AG04450 (cell line): ENCODE results near the gene MSI2. TPM values are rescaled to one million over a fixed set of nuclear protein-coding genes. Genes with fewer than 3 reads are reported as not detected.

Source experiments
- CTCF ChIA-PET: fragments of 300-600, 350-600 bp; formaldehyde crosslinking; extraction: SDS; loops from one replicate; lab custom pipeline; 2022; ENCODE audit warnings: antibody characterized with exemption, inconsistent platforms; lab: Charles Lee
- POLR2A ChIA-PET: fragments of 350-600 bp; formaldehyde crosslinking; extraction: SDS; loops from one replicate; lab custom pipeline; 2021; ENCODE audit warnings: antibody characterized with exemption, inconsistent platforms; lab: Yijun Ruan, JAX
- DNase-seq: peaks from one replicate; pipeline ENCODE4 v3.0.0-alpha.2; 2011; ENCODE audit warnings: low read depth, low spot score
- H3K27ac ChIP-seq: one replicate; pipeline ENCODE4 v1.5.1; 2012; ENCODE audit warnings: low read depth, low read length, control low read depth
- H3K27me3 ChIP-seq: one replicate; pipeline ENCODE4 v1.6.0; 2012; ENCODE audit warnings: low read length; ENCODE audit not compliant: control insufficient read depth, insufficient read depth
- H3K4me3 ChIP-seq: 2 replicates; pipeline ENCODE4 v1.5.1; 2011; ENCODE audit warnings: mild to moderate bottlenecking, low read depth, low read length, control low read depth
- H3K9me3 ChIP-seq: 2 replicates; pipeline ENCODE4 v1.5.1; 2012; ENCODE audit warnings: low read length; ENCODE audit not compliant: control insufficient read depth, insufficient read depth
- polyA plus RNA-seq: library from polyadenylated mRNA; depleted of rRNA; stranded (reverse); fragments of >200 nt; gene quantifications from 2 replicates; pipeline ENCODE4 v1.2.3, GENCODE V29; 2011
- TF ChIP-seq, protein P1 (sequence below): IDR thresholded peaks from 2 replicates; pipeline ENCODE4 v1.5.1; 2011; ENCODE audit warnings: low read depth, low read length, control low read depth, inconsistent platforms

Gene MSI2
- polyA plus RNA-seq, 1 experiment = 26.2 TPM

DNA sequence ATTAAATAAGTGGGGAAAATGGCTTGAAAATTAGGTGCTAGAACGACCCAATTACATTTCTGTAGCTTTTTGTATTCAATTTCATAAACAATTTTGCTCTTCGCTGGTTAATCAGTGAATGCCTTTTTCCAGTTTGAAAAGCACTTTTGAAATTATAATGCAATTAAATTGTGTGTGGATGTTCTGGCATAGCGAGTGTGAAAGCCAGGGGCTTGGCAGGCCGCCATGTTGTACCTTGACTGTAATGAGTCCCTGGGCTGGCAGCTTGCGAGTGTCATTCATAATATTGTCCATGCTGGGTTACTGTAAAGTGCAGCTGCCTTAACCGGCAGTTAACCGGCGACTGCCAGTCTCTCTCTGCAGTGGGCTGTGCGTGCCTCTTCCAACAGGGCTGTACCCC is 310.9 kb downstream of the MSI2 start:
- Histone ChIP-seq H3K9me3 (no peaks in the 10 kb centered on the region), H3K27me3 (no peaks in the 10 kb centered on the region), H3K27ac (no peak overlapping the region), H3K4me3 (no peak overlapping the region)
- DNase-seq = no peak
- TF ChIP-seq, protein P1, sequence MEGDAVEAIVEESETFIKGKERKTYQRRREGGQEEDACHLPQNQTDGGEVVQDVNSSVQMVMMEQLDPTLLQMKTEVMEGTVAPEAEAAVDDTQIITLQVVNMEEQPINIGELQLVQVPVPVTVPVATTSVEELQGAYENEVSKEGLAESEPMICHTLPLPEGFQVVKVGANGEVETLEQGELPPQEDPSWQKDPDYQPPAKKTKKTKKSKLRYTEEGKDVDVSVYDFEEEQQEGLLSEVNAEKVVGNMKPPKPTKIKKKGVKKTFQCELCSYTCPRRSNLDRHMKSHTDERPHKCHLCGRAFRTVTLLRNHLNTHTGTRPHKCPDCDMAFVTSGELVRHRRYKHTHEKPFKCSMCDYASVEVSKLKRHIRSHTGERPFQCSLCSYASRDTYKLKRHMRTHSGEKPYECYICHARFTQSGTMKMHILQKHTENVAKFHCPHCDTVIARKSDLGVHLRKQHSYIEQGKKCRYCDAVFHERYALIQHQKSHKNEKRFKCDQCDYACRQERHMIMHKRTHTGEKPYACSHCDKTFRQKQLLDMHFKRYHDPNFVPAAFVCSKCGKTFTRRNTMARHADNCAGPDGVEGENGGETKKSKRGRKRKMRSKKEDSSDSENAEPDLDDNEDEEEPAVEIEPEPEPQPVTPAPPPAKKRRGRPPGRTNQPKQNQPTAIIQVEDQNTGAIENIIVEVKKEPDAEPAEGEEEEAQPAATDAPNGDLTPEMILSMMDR = no peak
- POLR2A ChIA-PET = no interaction called here
- CTCF ChIA-PET = interaction anchor here (1.8 kb wide), 1 partner anchor 14 kb away, joined by 6 read pairs; no protein-coding TSS in a partner anchor

DNA sequence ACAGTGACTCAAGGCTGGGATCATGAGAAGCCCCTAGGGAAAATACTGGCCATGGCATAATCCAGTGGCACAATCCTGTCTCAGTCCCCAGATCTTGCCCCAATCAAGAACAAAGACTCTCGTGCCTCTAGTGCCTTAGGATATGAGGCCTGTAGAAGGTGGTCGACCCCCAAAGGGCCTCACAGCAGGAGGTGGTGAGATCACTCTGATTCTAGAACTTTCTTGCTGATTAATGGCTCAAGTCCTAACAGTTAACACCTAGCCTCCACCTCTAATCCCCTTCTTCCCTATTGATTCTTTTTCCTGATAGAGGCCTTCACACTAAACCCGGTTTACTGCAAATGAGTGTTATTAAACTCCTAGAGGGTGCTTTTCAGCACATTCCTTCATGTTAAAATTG is 312.0 kb downstream of the MSI2 start:
- CTCF ChIA-PET = no interaction called here
- POLR2A ChIA-PET = no interaction called here
- H3K4me3 ChIP-seq = no peak overlapping the region

DNA sequence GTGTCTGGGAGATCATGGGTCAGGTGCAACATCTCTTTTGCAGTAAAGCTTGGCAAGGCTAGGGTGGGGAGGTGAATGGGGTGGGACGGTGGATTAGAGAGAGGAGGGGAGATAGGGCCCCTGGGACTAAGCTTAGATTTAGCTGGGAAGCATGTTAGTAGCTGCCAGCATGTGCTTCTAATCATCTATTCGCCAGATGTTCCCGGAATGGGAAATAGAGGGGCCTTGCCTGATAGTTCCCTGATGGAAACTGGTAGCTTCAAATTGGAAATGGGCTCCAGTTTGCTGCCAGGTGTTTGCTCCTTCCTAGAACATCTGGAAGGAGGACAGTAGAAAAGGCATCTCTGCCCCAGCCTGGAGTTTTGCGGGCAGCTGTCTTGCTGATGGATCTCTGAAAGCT is 312.7 kb downstream of the MSI2 start:
- no peak overlapping the region for H3K4me3 ChIP-seq
- TF ChIP-seq, protein P1 = no peak
- no peaks in the 10 kb centered on the region for H3K27me3 ChIP-seq
- CTCF ChIA-PET = interaction anchor here (1.7 kb wide), 1 partner anchor 326 kb away, joined by 8 read pairs; no protein-coding TSS in a partner anchor
- no peak overlapping the region for H3K27ac ChIP-seq
- DNase-seq = no peak
- POLR2A ChIA-PET = no interaction called here
- no peaks in the 10 kb centered on the region for H3K9me3 ChIP-seq

More for the DNA sequence above, 312.0 kb downstream of the MSI2 start:
- H3K27ac ChIP-seq = no peak overlapping the region
- H3K9me3 ChIP-seq = no peaks in the 10 kb centered on the region
- DNase-seq = no peak
- TF ChIP-seq, protein P1 = no peak
- H3K27me3 ChIP-seq = no peaks in the 10 kb centered on the region

DNA sequence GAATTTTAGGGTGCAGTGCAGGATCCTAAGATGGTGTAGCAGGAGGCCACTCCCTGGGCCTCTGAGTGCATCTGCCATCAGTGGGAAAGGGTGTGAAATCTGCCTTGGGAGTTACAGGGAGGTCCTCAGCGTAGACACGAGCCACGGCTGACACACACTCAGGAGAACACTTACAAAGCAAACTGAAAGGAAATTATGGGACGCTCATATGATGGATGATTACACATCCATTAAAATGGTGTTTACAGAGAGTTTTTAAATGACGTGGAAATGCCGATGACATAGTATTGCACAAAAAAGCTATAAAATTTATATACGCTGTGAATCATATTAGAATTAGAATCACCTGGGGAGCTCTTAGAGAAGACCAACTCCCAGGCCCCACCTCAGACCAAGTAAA is 313.5 kb downstream of the MSI2 start:
- POLR2A ChIA-PET = no interaction called here
- Histone ChIP-seq H3K9me3 (no peaks in the 10 kb centered on the region), H3K27ac (no peak overlapping the region), H3K27me3 (no peaks in the 10 kb centered on the region), H3K4me3 (no peak overlapping the region)
- TF ChIP-seq, protein P1 = no peak
- DNase-seq = no peak
- CTCF ChIA-PET = interaction anchor here (1.2 to 1.7 kb wide), 2 partner anchors 28 to 327 kb away, joined by 3 to 8 read pairs; no protein-coding TSS in a partner anchor

DNA sequence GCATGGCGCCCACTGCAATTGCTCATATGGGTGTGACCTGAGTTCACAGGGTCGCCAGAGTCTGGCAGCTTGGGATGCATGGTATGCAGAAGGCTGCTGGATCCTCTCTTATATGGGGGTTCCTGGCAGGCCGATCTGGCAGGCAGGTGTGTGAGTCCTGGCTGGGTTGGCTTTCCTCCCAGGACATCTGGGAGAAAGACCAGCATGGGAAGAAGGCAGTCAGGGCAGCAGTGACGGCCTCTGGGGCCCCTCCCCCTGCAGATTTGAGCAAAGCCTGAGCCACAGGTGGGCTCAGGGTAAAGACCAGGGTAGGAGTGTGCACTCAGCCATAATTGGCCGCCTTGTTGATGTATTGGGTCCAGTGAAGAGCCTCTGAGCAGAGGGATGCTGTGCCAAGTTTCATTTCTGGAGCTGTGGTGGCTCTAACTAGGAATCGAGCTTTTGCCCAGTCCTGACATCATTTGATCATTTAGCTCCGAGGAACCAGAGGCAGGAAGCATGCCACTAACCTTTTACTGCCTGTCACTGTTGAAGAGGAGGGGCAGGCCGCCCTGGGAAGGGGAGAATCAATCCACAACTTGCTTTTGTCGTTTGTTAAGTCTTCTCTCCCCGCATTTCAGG is 314.5 kb downstream of the MSI2 start:
- DNase-seq = no peak
- Histone ChIP-seq H3K9me3 (no peaks in the 10 kb centered on the region), H3K27ac (no peak overlapping the region), H3K4me3 (no peak overlapping the region), H3K27me3 (no peaks in the 10 kb centered on the region)
- CTCF ChIA-PET = no interaction called here
- TF ChIP-seq, protein P1 = no peak
- POLR2A ChIA-PET = no interaction called here
